GM19395 (cell line): Measurements from ENCODE around the gene KAZN.

ENCODE experiments used
- ATAC-seq: cut with Tn5 transposase; IDR thresholded peaks from one replicate; pipeline ENCODE4 v1.9.1; 2021; ENCODE audit warnings: mild to moderate bottlenecking, moderate library complexity; ENCODE audit not compliant: unreplicated experiment

Gene KAZN

DNA sequence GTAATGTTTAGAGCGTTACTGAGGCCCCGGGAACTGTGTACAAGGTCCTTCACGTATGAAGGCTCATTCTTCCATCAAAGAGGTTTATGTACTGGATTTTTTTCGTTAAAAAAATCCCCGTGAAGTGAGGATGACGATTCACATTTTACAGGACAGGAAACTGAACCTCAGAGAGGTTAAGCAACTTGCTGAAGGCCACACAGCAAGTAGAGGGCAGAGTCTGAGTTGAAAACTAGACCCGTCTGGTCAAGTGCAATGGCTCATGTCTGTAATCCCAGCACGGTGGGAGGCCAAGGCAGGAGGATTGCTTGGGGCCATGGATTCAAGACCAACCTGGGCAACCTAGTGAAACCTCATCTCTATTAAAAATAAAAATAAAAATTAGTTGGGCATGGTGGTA lies 140.2 kb downstream of the KAZN start:
- no peak for ATAC-seq

DNA sequence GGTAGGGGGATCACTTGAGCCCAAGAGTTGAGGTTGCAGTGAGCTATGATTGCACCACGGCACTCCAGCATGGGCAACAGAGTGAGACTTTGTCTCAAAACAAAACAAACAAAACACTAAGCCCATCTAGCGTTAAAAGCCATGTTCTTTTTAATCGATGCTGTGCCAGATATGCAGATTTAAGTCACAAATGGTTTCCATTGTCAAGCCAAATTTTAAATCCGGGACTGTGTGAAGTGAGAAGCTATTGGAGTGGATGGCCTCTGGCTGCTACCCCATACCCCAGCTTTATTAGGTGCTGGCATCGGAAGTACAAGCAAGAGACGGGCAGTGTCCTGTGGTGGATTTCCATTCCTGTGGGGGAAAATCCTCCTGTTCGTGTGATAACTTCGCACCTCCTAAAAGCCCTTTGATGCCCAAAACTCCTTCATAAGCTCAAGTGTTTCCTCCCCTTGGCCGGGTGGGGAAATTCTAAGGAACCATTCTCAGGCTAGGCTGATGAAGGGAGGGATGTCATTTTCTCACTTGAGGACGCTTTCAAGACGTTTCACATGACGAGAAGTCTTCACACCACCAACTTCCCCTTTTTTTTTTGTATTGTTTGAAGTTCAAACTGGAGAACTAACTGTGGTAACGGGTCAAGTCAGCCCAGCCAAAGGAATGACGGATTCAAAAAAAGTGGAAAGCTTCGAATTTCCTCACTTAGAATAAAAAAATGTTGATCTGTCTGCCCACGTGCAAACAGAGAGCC lies 140.8 kb downstream of the KAZN start:
- ATAC-seq, result no peak

DNA sequence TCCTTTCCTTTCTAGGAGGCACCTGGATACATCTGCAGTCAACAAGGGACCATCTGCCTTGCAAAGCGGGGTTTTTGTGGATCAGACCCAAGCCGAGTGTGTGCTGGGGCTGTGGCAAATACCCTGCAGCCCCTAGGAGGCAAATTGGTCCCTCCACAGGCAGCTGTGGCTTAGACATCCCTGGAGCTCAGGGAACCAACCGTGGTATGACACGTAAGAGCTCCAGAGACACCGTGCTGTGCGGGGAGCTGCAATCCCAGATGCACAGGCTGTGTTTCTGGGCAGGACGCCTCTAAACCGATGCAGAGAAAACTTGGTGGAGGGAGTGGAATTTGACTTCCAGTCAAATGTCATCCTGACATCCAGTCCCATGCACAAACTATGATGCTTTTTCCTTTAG lies 141.5 kb downstream of the KAZN start:
- no peak for ATAC-seq

DNA sequence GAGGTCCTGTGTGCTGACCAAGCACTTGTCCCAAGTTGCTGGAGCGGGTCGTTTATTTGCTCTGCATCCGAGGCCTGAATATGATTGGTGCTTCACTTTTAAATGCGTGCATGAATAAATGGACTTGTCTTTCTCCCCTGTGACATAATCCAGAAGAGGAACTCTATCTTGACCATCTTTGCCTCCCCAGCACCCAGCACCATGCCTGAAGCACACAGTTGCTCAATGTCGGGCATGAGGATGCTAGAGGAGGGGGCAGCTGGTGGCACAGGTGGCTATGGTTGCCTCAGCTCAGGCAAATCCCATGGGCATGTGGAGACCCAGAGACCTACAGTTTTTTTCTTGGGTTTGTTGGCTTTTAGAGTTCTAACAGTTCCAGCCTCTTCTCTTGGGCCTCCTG lies 142.6 kb downstream of the KAZN start:
- ATAC-seq, result no peak

DNA sequence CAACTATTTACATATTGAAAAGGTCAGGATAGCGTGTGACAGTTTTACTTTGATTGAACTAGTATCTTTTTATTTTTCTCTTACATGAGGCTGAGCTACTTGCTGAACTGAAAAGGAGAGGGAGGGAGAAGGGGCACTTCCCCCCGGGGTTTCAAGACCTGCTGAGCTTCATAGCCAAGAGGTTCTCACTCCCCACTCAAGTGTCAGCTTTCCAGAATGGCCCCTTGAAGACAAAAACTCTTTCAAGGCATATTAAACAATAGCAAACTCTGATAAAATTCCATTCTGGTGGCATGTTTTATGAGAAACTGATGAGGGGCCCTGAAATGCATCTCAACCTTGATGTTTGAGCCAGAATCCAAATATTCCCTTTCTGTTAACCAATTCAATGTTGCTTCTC lies 143.0 kb downstream of the KAZN start:
- ATAC-seq, result no peak

DNA sequence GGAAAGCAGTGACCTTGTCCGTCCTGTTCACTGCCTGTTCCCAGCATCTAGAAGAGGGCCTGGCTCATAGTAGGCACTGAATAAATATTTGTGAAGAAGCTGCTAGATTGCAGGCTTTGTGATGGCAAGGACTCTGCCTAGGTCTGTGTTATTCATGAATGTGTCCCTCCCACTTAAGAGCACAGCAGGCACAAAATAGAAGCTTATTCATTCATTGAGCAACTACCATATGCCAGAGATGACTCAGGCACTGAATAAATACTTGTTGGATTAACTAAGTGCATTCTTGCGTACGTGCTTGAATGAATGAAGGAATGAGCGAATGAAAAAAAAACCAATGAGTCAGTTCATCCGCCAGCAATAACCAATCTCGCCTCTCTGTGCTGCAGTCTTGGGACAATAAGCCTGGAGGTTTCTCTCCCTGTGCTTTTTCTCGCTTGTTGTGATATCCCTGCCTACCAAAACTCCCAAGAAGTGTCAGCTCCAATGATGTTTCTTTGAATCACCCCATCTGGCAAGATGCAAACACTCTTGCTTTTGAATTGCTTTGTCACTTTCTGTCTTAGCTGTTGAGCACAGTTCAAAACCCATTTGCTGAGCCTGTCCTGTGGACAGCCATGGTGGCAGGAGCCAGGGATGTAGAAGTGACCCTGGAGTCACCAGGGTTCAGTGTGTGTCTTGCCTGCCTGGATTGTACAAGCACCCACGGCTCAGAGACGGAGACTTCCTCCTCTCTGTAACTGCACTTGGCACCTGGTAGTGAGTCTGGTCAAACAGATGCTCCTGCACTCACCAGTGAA lies 143.9 kb downstream of the KAZN start:
- no peak for ATAC-seq

DNA sequence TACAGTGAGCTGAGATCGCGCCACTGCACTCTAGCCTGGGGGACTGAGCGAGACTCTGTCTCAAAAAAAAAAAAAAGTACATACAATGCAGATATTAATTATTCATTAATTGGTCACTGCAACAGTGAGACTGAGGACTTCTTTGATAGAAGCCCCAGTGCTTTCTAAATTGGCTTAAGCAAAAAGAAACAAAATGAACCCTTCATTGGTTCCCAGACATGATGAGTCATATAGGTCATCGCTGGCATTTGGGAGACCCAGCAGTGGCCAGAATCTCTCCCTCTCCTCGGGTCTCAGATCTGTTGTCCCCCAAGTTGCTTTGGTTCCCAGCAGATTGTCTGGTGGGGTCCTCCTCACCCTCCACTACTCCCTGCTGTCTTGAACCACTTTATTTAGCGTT lies 144.9 kb downstream of the KAZN start:
- no peak for ATAC-seq

DNA sequence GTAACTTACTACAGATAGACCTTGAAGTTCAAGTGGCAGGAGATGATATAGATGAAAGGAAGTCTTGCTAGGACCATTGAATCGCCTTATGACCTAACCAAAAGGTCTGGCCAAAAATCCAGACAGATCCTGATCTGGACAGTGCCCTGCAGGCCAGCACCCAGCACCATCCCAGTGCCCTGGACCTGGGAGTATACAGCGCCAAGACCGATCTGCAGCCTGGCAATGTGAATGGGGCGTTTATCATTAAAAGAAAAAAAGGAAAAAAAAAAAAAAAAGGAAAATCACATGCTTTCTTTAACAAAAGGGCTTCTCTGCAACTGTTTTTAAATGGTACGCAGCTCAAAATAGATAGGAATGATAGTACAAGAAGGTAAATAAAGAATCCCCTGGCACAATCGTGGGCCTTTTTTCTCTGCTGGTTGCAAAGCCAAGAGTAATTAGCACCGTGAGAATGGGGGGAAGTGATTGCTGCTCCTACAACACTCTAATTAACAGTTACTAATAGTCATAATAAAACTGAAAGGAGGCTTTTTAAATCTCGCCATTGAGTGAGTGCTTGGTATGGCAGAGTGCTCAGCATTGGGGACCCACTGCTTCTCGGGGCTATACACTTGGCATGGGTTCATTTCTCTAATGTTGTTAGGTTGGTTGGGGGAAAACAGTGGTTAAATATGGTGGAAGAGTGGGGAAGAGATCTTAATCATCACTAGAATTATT lies 146.7 kb downstream of the KAZN start:
- no peak for ATAC-seq

DNA sequence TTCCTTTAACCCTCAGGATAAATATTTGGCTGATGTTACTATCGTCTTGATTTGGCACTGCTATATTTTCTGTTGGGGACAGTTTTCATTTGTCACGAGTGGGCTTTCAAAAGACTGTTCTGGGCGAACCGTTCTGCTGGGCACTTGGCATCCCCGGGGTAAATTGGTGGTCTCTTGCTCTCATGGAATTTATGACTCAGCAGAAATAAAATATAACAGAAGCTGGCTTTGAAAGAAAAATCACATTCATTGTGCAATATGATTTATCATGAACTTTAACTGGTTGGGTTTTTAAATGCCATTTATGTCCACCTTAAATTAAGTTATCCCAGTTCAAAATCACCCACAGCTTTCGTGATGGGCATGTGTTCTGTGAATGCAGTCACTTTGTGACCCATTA lies 147.3 kb downstream of the KAZN start:
- ATAC-seq, result no peak

DNA sequence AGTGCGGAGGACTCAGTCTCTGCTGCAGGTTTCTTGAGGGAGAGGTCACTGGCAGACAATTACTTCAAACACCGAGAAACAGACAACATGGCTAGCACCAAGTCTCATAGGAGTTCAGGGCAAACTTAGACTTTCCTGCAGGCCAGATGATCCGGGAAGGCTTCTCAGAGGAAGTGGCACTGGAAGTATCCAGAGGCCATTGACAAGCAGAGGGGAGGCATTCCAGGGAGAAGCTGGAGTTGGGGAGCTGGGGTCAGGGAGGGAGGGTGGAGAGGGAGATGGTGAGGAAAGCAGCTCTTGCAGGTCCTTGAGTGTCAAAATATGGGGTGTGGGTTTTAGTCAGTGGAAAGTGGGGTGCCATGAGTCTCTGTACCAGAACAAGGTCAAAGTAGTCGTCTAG lies 147.9 kb downstream of the KAZN start:
- ATAC-seq, result no peak

DNA sequence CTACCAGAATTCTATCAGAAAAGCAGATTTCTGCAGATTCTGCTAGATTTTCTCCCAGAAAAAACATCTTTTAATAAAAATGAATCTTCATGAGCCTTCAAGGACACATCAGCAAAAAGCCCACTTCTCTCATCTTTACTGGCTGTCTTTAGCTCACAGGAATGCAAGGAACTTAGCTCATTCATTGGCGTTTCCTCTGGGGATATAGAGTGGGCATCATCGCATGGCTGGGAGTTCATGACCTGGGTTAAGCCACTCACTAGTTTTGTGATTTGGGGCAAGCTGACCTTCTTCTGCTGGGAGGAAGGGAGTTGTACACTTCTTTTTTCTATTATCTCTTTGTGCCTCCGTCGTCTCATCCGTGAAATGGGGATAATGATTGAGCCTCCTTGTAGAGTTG lies 149.7 kb downstream of the KAZN start:
- ATAC-seq, result no peak

DNA sequence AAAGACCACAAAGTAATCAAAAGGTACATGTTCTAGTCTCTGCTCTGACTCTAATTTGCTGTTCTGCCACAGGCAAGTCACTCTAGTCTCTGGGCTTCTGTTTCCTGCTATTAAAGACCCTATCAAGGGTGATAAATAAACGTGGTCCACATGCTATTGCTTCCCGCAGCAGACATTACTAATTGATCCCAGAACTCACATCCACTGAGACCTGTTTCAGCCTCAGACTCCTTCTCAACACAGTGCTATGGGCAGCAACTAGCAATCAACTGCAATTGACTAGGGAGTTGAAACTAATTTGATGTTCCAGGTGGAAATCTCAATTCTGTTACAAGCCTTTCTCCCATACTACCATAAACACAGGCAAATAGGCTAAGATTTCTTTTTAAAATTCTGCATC lies 150.5 kb downstream of the KAZN start:
- no peak for ATAC-seq

DNA sequence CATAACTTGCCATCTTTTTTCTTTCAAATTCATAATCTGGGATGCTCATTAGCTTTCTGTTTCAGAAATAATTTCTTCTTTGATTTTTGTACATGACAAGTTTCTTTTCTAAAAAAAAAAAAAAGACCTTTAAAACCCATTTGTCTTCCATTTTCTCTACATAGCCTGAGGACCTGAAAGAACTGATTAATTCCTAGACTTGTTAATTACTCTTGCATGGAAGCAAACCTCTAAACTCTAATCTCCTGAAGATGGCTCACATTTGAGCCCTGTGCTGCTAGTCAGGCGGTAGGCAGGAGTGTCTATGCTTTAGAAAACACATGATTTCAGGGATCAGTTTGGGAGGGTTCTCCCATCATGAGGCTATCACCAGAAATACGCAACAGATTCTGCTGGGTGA lies 152.0 kb downstream of the KAZN start:
- ATAC-seq, result no peak

DNA sequence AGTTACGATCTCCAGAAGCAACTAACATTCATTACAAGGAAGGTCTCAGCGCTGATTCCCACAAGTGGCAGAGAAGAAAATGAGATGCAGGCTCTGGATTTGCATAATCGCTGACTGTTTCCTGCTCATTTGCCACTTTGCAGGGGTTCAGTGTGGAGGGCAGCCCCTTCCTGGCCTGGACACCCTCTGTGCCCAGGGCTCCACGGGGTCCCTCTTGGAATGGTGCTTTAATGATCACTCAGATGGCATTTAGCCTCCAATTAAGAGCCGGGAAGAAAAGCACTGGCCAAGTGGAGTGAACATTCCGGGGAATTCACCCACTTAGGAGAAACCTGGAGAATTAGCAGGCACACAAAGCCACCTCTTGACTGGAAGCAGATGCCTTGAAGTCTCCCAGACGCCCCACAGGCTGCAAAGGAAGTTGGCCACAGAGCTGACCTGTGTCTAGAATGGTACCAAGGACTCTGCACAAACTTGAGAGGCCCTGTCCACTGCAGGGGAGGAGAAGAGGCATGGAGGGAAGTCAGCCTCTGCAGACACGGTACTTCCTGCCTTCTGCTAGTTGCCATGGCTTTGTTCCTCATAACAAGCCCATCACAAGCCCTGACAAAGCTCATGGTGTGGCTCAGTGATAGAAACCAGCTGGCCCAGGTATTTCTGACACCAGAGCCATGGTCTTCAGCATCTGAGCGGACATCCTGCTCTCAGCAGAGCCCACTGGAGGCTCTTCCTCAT lies 157.2 kb downstream of the KAZN start:
- ATAC-seq, result no peak

DNA sequence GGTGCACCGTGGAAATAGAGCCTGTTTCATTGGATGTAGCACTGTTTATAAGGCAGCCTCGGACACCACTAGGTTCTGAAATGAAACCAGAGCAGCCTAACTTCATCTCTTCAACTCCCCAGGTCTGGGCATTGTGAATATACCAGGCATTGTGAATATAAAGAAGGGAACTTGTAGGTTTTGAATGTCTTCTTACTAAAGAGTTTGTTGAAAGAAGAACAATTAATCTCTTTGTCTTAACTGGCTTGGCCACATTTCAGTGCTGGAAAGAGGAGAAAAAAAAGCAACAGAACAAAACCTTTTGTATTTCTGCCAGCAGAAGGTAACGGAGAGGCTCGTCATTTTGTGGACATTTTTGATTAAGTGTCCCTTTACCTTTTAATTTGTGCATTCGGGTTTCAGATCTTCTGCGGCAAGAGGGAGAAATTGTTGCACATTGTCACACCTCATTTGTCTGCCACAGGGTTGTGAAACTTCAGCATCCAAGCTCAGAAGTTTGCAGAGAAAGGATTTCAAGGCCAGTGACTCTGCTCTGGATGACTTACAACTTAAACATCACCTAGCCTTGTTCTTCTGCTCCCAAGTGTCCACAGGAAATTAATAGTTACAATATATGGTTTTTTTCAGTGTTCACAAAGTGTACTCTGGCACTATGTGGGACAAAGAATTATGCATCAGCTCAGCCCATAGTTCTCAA lies 158.3 kb downstream of the KAZN start:
- ATAC-seq, result no peak

DNA sequence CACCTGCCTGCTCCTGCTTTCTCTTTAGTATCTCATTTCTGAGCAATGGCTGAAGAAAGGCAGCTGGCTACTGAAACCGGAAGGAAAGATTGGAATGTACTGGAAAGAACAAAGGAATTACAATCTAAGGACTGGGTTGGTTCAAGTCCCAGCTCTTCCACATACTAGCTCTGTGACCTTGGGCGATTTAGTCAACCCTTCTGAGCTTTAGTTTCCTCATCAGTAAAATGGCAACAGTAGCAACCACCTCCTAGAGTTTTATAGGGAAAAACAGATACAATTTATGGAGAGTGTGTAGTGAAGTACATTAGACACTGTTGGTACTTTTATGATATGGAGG lies 158.8 kb downstream of the KAZN start:
- ATAC-seq, result no peak

DNA sequence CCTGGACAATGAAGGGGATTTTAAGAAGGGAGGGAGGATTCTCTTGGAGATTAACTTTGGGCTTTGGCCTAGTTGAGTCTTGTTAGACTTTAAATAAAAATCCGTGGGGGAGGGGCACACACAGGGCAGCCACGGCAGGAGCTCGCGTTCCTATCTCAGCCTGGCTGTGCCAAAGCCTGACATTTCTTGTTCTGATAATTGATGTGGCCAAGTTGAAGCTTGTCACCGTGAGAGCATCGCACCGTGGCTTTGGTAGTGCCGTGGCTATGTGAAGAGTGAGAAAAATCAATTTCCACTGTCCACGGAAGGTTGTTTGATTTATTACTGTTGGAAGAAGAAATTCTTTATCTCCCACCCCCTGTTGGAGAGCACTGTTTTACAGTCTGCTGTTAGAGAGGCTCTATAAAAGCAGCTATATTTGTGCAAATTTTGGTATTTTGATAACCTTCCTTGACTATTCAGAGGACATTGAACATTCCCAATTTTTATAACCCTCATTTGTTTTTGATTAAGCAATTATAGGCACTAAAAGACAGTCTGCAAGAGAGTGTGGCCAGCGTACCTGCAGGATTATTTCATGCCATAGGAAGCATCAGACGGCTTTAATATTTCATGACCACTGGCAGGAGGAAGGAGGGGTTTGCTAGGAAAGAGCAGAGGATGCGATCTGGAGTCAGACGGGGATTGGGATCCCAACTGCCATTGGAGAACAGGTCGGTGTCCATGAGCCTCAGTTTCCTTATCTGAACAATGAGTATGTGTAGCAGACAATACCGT lies 160.7 kb downstream of the KAZN start:
- ATAC-seq, result no peak

DNA sequence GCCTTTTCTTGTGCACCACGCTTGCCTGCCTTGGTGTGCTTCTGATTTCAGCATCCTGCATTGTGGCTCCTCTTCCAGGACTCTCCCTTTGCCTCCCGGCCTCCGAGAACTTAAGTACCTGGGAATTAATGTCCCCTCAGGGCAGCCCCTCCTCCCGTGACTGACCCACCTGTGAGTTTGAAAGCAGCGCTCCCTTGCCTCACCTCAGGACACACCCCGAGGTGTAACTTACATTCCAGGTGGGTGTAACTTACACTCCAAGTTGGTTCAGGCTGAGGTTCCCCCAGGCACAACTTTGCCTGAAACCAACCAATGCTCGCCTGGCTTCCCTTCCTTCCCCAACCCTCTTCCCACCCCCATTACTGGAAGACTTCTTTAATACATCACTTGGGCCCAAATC lies 161.4 kb downstream of the KAZN start:
- ATAC-seq, result no peak

DNA sequence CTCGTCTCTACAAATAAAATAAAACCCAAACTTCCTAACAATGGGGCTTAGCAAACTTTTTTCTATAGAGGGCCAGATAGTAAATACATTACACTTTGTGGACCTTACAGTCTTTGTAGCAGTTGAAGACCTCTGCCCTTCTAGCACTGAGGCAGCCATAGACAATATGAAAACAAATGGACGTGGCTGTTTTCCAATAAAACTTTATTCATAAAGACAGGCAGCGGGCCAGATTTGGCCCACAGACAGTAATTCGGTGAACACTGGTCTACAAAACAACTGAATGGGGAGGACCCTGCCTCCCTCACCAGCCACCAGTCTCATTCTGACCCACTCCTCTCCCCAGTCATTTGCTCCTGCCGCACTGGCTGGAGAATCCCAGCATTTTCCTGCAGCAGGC lies 162.3 kb downstream of the KAZN start:
- ATAC-seq, result no peak
